K562 (cell line): ENCODE data around the gene TRERF1. TPM values are rescaled to one million over a fixed set of nuclear protein-coding genes. Genes with fewer than 3 reads are reported as not detected.

Experiments
- ATAC-seq: fragments of 200-7000 bp; cut with Tn5 transposase; 3 replicates; pipeline ENCODE4 v1.9.1; 2020; ENCODE audit warnings: moderate library complexity
- BruUV-seq: library from RNA; stranded (reverse); fragments of 400-500 nt; replicated peaks from 2 replicates; lab custom pipeline; 2021; lab: Mats Ljungman, UMichigan
- CTCF ChIA-PET: fragments of 300-600 bp; formaldehyde crosslinking; extraction: SDS; loops from one replicate; lab custom pipeline; 2021; ENCODE audit warnings: low intra/inter-chr PET ratio; lab: Yijun Ruan, JAX
- POLR2A ChIA-PET: fragments of 300-600, 350-650 bp; sonication (Branson Sonifier 250); formaldehyde crosslinking; extraction: SDS; loops from one replicate; lab custom pipeline; 2021; ENCODE audit warnings: antibody characterized with exemption, inconsistent platforms; lab: Yijun Ruan, JAX
- DNase-seq, 4 experiments: peaks; one replicate each; pipeline versions ENCODE4 v3.0.0 to v3.0.0-alpha.2; 2011 to 2018; ENCODE audit warnings: low spot score in 3 of 4, mixed read lengths in 3 of 4; ENCODE audit errors: extremely low read depth in 1 of 4
- FAIRE-seq: peaks from 2 replicates; lab custom pipeline; 2011; peaks lifted over from hg19 to GRCh38; lab: Jason Lieb, UNC
- H2AFZ ChIP-seq: 2 replicates; pipeline ENCODE4 v1.6.0; 2011; ENCODE audit warnings: low read depth, low read length, control low read depth, inconsistent platforms
- H3K27ac ChIP-seq: fragments of 200-600 bp; 3 replicates; pipeline ENCODE4 v1.8.0; 2011; ENCODE audit warnings: low read depth, mild to moderate bottlenecking, control low read depth, inconsistent platforms, low read length, moderate library complexity, mixed read lengths; ENCODE audit errors: extremely low read depth
- H3K27me3 ChIP-seq, 2 experiments: fragments of 300-600 bp in 1 of 2; 2 replicates in 1 of 2; 3 replicates in 1 of 2; pipeline versions ENCODE4 v1.6.0 to v1.8.0; 2011; ENCODE audit warnings: inconsistent platforms in 2 of 2, low read length in 2 of 2, mild to moderate bottlenecking in 1 of 2, mixed read lengths in 1 of 2, moderate library complexity in 1 of 2; ENCODE audit not compliant: control insufficient read depth in 2 of 2, insufficient read depth in 2 of 2
- H3K36me3 ChIP-seq: fragments of 300-600 bp; 3 replicates; pipeline ENCODE4 v1.8.0; 2011; ENCODE audit warnings: mild to moderate bottlenecking, low read length, inconsistent platforms; ENCODE audit not compliant: control insufficient read depth, insufficient read depth
- H3K4me1 ChIP-seq, 2 experiments: fragments of 200-600 bp in 1 of 2; replicated peaks in 1 of 2; 2 replicates in 1 of 2; 3 replicates in 1 of 2; pipeline versions ENCODE4 v1.5.1 to v1.8.0; 2011; ENCODE audit warnings: inconsistent platforms in 2 of 2, low read length in 2 of 2, mild to moderate bottlenecking in 1 of 2, mixed read lengths in 1 of 2, moderate library complexity in 1 of 2; ENCODE audit not compliant: control insufficient read depth in 2 of 2, insufficient read depth in 2 of 2
- H3K4me2 ChIP-seq: 2 replicates; pipeline ENCODE4 v1.6.1; 2011; ENCODE audit warnings: low read length, control low read depth, inconsistent platforms, mixed read lengths; ENCODE audit not compliant: insufficient read depth
- H3K4me3 ChIP-seq: fragments of 200-600 bp; sonication (generic), shearing (Covaris generic); 2 replicates; pipeline ENCODE4 v1.5.1; 2016; ENCODE audit warnings: control low read depth, inconsistent platforms
- H3K79me2 ChIP-seq: fragments of 200-600 bp; 3 replicates; pipeline ENCODE4 v1.8.0; 2011; ENCODE audit warnings: low read length, inconsistent platforms; ENCODE audit not compliant: control insufficient read depth, insufficient read depth
- H3K9ac ChIP-seq, 2 experiments: 2 replicates each; pipeline versions ENCODE4 v1.6.0 to v1.6.1; 2011; ENCODE audit warnings: low read depth in 2 of 2, low read length in 2 of 2, control low read depth in 1 of 2, inconsistent platforms in 1 of 2, mild to moderate bottlenecking in 1 of 2, mixed read lengths in 1 of 2; ENCODE audit not compliant: insufficient read depth in 1 of 2
- H3K9me1 ChIP-seq: one replicate; pipeline ENCODE4 v1.6.0; 2011; ENCODE audit warnings: inconsistent platforms, mild to moderate bottlenecking, low read length, moderate library complexity; ENCODE audit not compliant: control insufficient read depth, insufficient read depth
- H3K9me3 ChIP-seq: replicated peaks from 2 replicates; pipeline ENCODE4 v1.5.1; 2011; ENCODE audit warnings: low read depth, low read length, inconsistent platforms; ENCODE audit not compliant: control insufficient read depth, insufficient read depth
- H4K20me1 ChIP-seq: replicated peaks from 2 replicates; pipeline ENCODE4 v1.6.1; 2011; ENCODE audit warnings: low read length, inconsistent platforms, mixed read lengths; ENCODE audit not compliant: control insufficient read depth, insufficient read depth
- CCAR2 ChIP-seq: fragments of 200-400 bp; formaldehyde crosslinking; IDR thresholded peaks from 2 replicates; pipeline ENCODE4 v1.6.1; 2017; ENCODE audit warnings: mild to moderate bottlenecking, low read depth, low read length
- E2F1 ChIP-seq: sonication (generic); formaldehyde crosslinking; IDR thresholded peaks from 2 replicates; pipeline ENCODE4 v1.8.1; 2023; ENCODE audit warnings: mild to moderate bottlenecking, missing genetic modification reagents, moderate library complexity
- POU5F1 ChIP-seq: fragments of 150-350 bp; IDR thresholded peaks from 2 replicates; pipeline ENCODE4 v1.6.1; 2014; ENCODE audit warnings: borderline replicate concordance, low read length, low read depth, mild to moderate bottlenecking; ENCODE audit not compliant: partially characterized antibody
- ZMIZ1 ChIP-seq, 2 experiments: fragments of 150-350 bp in 1 of 2; IDR thresholded peaks; 2 replicates each; pipeline ENCODE4 v1.6.1; 2012 to 2016; ENCODE audit warnings: low read depth in 2 of 2, low read length in 2 of 2, mild to moderate bottlenecking in 1 of 2, moderate library complexity in 1 of 2
- ZNF239 ChIP-seq: fragments of 250-450 bp; sonication (Bioruptor Pico); IDR thresholded peaks from 2 replicates; pipeline ENCODE4 v1.4.0; 2020; ENCODE audit warnings: mild to moderate bottlenecking
- ZNF263 ChIP-seq: sonication (generic); formaldehyde crosslinking; IDR thresholded peaks from 2 replicates; pipeline ENCODE4 v1.8.0; 2022; ENCODE audit warnings: mild to moderate bottlenecking, missing genetic modification reagents, borderline replicate concordance
- WGBS: fragments of 100-300 bp; shearing (Covaris generic); methylation state at CpG from one replicate; pipeline ENCODE4 v1.1.6; 2016; ENCODE audit warnings: low coverage, mixed read lengths; ENCODE audit not compliant: insufficient coverage; ENCODE audit errors: missing lambda C conversion rate; 5-methylcytosine and 5-hydroxymethylcytosine counted together
- in situ Hi-C: fragments of 300-500 bp; cut with MboI; formaldehyde crosslinking; loops from 4 replicates; pipeline ENCODE4 v1.15.0; 2018; ENCODE audit warnings: inconsistent platforms, mixed read lengths
- intact Hi-C: fragments of 100-400 bp; cut with micrococcal nuclease; formaldehyde crosslinking; loops from 2 replicates; pipeline ENCODE4 v1.14.2; 2022
- polyA plus RNA-seq, 8 experiments: library from polyadenylated mRNA; depleted of rRNA in 4 of 8; stranded (reverse) in 5 of 8; unstranded in 3 of 8; fragments of >200 nt; fragmentation: Nextera tagmentation in 2 of 8; fragmentation: Illumina TruSeq in 1 of 8; extraction: Ambion mirVana in 2 of 8; extraction: Trizol in 1 of 8; gene quantifications; 2 replicates each; pipeline versions ENCODE4 v1.2.1 to v1.2.3, GENCODE V29; 2011 to 2014; ENCODE audit warnings: inconsistent platforms in 1 of 8, missing spikeins in 1 of 8
- total RNA-seq, 7 experiments: library from RNA; depleted of rRNA in 6 of 7; stranded (reverse); fragments of >200 nt in 6 of 7; fragmentation: Illumina TruSeq in 2 of 7; extraction: Trizol in 2 of 7; gene quantifications; 2 replicates each; pipeline versions ENCODE4 v1.2.1 to v1.2.3, GENCODE V29; 2011 to 2021; ENCODE audit warnings: low replicate concordance in 1 of 7

Gene TRERF1
- total and polyA plus RNA-seq, 9 of the 15 experiments (the other 6 are each of a cell fraction or from before 2014, with no cell fraction given), result 0.04 to 0.20 (median 0.07) TPM; not detected in 3

- no TSS peak for BruUV-seq
- H3K27ac ChIP-seq, result no peak overlapping the region
- H3K4me2 ChIP-seq, result no peak overlapping the region
- no peaks in the 10 kb centered on the region; the same call in 1 of the 2 replicates for H4K20me1 ChIP-seq
- H3K36me3 ChIP-seq, result no peaks in the 10 kb centered on the region
- no peaks in the 10 kb centered on the region for H3K79me2 ChIP-seq
- ChIA-PET CTCF (no interaction called here), POLR2A (interaction anchor here (0.7 to 1.1 kb wide), 3 partner anchors 20 to 40 kb away, joined by 3 read pairs; no protein-coding TSS in a partner anchor)
- H3K9ac ChIP-seq, result no peak overlapping the region
- 5% methylated on average over 11 of the region's 11 CpGs for WGBS
- H2AFZ ChIP-seq, result no peak overlapping the region
- in situ Hi-C loops, result no loop called here
- no peak for FAIRE-seq
- H3K9me1 ChIP-seq, result no peaks in the 10 kb centered on the region
- no peaks in the 10 kb centered on the region for H3K9me3 ChIP-seq
- H3K4me1 ChIP-seq, result peaks cover 0 to 9% of the 10 kb centered on the region in 2 experiments; a peak in 2 of 5 replicates
- no peak for ATAC-seq
- H3K4me3 ChIP-seq, result no peak overlapping the region
- peaks cover 42 to 57% of the 10 kb centered on the region in 2 experiments for H3K27me3 ChIP-seq
- intact Hi-C loops, result no loop called here
- DNase-seq, result no peak
- TF ChIP-seq ZNF263 (0 out of 2 replicates have a peak, but pooled peaks have one; percentile 49), POU5F1 (no peak)
These were observed 113.6 kb downstream of the TRERF1 start for GRCh38 chr6:42337985-42338743.

DNA sequence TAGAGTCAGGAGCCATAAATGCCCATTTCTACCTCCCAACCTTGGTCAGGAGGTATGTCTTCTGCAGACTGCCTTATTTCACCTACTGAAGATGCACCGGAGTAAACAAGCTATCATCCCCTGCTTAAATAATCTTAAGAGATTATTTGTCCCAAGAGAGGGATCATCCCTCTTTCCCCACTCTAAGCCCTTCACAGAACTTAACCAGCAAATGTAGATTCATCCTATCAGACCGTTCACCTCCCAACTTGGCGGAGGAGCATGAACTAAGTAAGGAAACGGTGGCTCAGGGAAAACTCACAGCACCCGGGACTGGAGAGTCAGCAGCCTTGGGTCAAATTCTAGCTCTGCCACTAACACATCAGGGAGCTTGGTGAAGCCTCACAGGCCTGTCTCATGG is 115.3 kb downstream of the TRERF1 start:
- Histone ChIP-seq H2AFZ (no peak overlapping the region), H3K4me3 (no peak overlapping the region), H4K20me1 (no peaks in the 10 kb centered on the region; the same call in 1 of the 2 replicates), H3K27me3 (peaks cover 49 to 72% of the 10 kb centered on the region in 2 experiments), H3K9me1 (no peaks in the 10 kb centered on the region), H3K4me1 (peaks cover 0 to 9% of the 10 kb centered on the region in 2 experiments; a peak in 2 of 5 replicates), H3K79me2 (no peaks in the 10 kb centered on the region), H3K4me2 (no peak overlapping the region), H3K9me3 (no peaks in the 10 kb centered on the region), H3K9ac (no peak overlapping the region), H3K36me3 (no peaks in the 10 kb centered on the region), H3K27ac (no peak overlapping the region)
- no peak for TF ChIP-seq ZNF239 (CRISPR knock-in tag)
- TF ChIP-seq E2F1 (CRISPR knock-in tag), result no peak
- TF ChIP-seq CCAR2, result no peak
- TF ChIP-seq ZMIZ1 (IDR thresholded peaks at IDR 0.05; ENCODE audit: low read depth in 2 of 2, low read length in 2 of 2), result no peak
- no peak for FAIRE-seq
- intact Hi-C loops (no loop called here), in situ Hi-C loops (no loop called here)
- CTCF ChIA-PET, result no interaction called here
- no peak for ATAC-seq
- no peak for DNase-seq
- no TSS peak for BruUV-seq
- under 1% methylated on average over 5 of the region's 5 CpGs for WGBS
- POLR2A ChIA-PET, result no interaction called here
